SH-SY5Y (cell line): ENCODE results near the gene LDAH.

Experiments
- GATA2 ChIP-seq: IDR thresholded peaks from 2 replicates; pipeline ENCODE4 v1.6.1; 2011; ENCODE audit warnings: mild to moderate bottlenecking, low read depth, low read length
- GATA3 ChIP-seq: IDR thresholded peaks from 2 replicates; pipeline ENCODE4 v1.6.1; 2011; ENCODE audit warnings: low read depth, mild to moderate bottlenecking, low read length, moderate library complexity

DNA sequence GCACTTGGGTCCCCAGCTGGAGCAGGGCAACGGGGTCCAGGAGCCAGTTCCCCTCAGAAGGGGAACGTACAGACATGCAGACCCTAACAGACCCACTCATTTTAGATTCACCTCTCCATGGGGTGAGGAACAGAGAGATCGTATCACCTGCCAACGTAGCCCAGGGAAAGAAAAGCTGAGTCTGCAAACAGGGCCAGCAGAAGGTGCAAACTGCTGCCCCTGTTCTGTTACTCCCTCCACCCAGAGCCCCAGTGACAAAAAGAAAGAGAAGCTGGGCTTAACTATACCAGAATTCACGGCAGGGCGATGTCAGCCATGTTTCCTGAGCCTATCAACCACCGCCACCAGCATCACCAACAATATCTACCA, 171.2 kb downstream of the LDAH start:
- TF ChIP-seq GATA2 (no peak), GATA3 (no peak)
